AG04450 (cell line): ENCODE measurements around the gene MRPL19. TPM values are rescaled to one million over a fixed set of nuclear protein-coding genes. Genes with fewer than 3 reads are reported as not detected.

Experiments used
- CTCF ChIA-PET: fragments of 300-600, 350-600 bp; formaldehyde crosslinking; extraction: SDS; loops from one replicate; lab custom pipeline; 2022; ENCODE audit warnings: antibody characterized with exemption, inconsistent platforms; lab: Charles Lee
- POLR2A ChIA-PET: fragments of 350-600 bp; formaldehyde crosslinking; extraction: SDS; loops from one replicate; lab custom pipeline; 2021; ENCODE audit warnings: antibody characterized with exemption, inconsistent platforms; lab: Yijun Ruan, JAX
- DNase-seq: peaks from one replicate; pipeline ENCODE4 v3.0.0-alpha.2; 2011; ENCODE audit warnings: low read depth, low spot score
- H3K27ac ChIP-seq: one replicate; pipeline ENCODE4 v1.5.1; 2012; ENCODE audit warnings: low read depth, low read length, control low read depth
- H3K27me3 ChIP-seq: one replicate; pipeline ENCODE4 v1.6.0; 2012; ENCODE audit warnings: low read length; ENCODE audit not compliant: control insufficient read depth, insufficient read depth
- H3K4me3 ChIP-seq: 2 replicates; pipeline ENCODE4 v1.5.1; 2011; ENCODE audit warnings: mild to moderate bottlenecking, low read depth, low read length, control low read depth
- H3K9me3 ChIP-seq: 2 replicates; pipeline ENCODE4 v1.5.1; 2012; ENCODE audit warnings: low read length; ENCODE audit not compliant: control insufficient read depth, insufficient read depth
- CTCF ChIP-seq: IDR thresholded peaks from 2 replicates; pipeline ENCODE4 v1.5.1; 2011; ENCODE audit warnings: low read depth, low read length, control low read depth, inconsistent platforms
- polyA plus RNA-seq: library from polyadenylated mRNA; depleted of rRNA; stranded (reverse); fragments of >200 nt; gene quantifications from 2 replicates; pipeline ENCODE4 v1.2.3, GENCODE V29; 2011

MRPL19 gene
- polyA plus RNA-seq, 1 experiment, result 59.1 TPM

DNA sequence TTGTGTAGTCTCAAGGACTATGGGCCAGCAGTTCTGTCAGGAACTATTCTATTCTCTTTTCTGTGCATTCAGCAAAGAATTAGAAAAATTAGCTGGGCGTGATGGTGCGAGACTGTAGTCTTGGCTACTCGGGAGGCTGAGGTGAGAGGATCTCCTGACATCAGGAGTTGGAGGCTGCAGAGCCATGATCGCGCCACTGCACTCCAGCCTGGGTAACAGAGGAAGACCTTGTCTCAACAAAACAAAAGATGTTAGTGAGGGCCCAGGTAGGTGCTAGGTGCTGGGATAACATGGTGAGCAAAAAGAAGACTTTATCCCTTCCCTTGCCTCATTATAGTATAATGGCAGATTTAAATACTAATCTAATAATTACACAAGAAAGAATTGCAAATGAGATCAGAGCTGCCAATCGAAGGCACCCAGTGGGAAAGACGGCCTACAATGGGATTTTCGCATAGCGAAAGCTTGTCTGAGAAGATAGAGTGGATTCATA is 447 bp upstream of the MRPL19 start:
- Histone ChIP-seq H3K4me3 (peak overlapping the region; percentile 89), H3K27ac (no peak overlapping the region), H3K9me3 (no peaks in the 10 kb centered on the region; the same call in 1 of the 2 replicates), H3K27me3 (no peaks in the 10 kb centered on the region)
- DNase-seq, result no peak
- ChIA-PET CTCF (interaction anchor here (0.7 to 2.7 kb wide), 4 partner anchors 8 to 31 kb away, joined by 3 to 14 read pairs (median 6); no protein-coding TSS in a partner anchor), POLR2A (interaction anchor here (1.8 kb wide), 1 partner anchor 64 kb away, joined by 4 read pairs; the partner anchor contains the start of gene GCFC2)
- TF ChIP-seq CTCF, result no peak

- ChIA-PET POLR2A (interaction anchor here (1.8 kb wide), 1 partner anchor 63 kb away, joined by 4 read pairs; the partner anchor contains the start of gene GCFC2), CTCF (interaction anchor here (1.0 to 2.7 kb wide), 4 partner anchors 10 to 29 kb away, joined by 3 to 14 read pairs (median 7); no protein-coding TSS in a partner anchor)
- Histone ChIP-seq H3K4me3 (peak overlapping the region; percentile 89), H3K27me3 (no peaks in the 10 kb centered on the region), H3K27ac (no peak overlapping the region), H3K9me3 (no peaks in the 10 kb centered on the region; the same call in 1 of the 2 replicates)
- no peak for TF ChIP-seq CTCF
- DNase-seq, result no peak
Observed at GRCh38 chr2:75647771-75648170, 1.2 kb downstream of the MRPL19 start.

GRCh38 chr2:75654012-75654411 is 7.4 kb downstream of the MRPL19 start:
- ChIA-PET CTCF (interaction anchor here (1.0 to 1.5 kb wide), 4 partner anchors 13 to 45 kb away, joined by 3 to 5 read pairs (median 4); no protein-coding TSS in a partner anchor), POLR2A (no interaction called here)
- no peaks in the 10 kb centered on the region for H3K27me3 ChIP-seq
- H3K27ac ChIP-seq, result no peak overlapping the region
- TF ChIP-seq CTCF, result no peak
- H3K4me3 ChIP-seq, result no peak overlapping the region
- no peak for DNase-seq
- no peaks in the 10 kb centered on the region for H3K9me3 ChIP-seq

- peak; percentile 41 for DNase-seq
- TF ChIP-seq CTCF, result no peak
- CTCF ChIA-PET, result interaction anchor here (1.9 to 6.7 kb wide), 2 partner anchors 9 to 21 kb away, joined by 5 to 42 read pairs; no protein-coding TSS in a partner anchor
- POLR2A ChIA-PET, result no interaction called here
- H3K9me3 ChIP-seq, result no peaks in the 10 kb centered on the region
- no peak overlapping the region for H3K4me3 ChIP-seq
- no peak overlapping the region for H3K27ac ChIP-seq
- no peaks in the 10 kb centered on the region for H3K27me3 ChIP-seq
Observed at GRCh38 chr2:75655861-75656260, 9.3 kb downstream of the MRPL19 start.

- no peak for DNase-seq
- Histone ChIP-seq H3K27me3 (no peaks in the 10 kb centered on the region), H3K4me3 (no peak overlapping the region), H3K9me3 (no peaks in the 10 kb centered on the region), H3K27ac (no peak overlapping the region)
- CTCF ChIA-PET, result interaction anchor here (0.6 to 6.7 kb wide), 2 partner anchors 20 to 28 kb away, joined by 3 to 42 read pairs; no protein-coding TSS in a partner anchor
- POLR2A ChIA-PET, result no interaction called here
- TF ChIP-seq CTCF, result no peak
Observed at GRCh38 chr2:75656563-75656962, 10.0 kb downstream of the MRPL19 start.
